ENCODE data around the gene ZEB1. TPM values are rescaled to one million over a fixed set of nuclear protein-coding genes. Genes with fewer than 3 reads are reported as not detected.

Gene ZEB1
- total and polyA plus RNA-seq, 2 of the 8 experiments (the other 6 are each of a cell fraction or from before 2014, with no cell fraction given): 0.08 to 0.15 TPM

DNA sequence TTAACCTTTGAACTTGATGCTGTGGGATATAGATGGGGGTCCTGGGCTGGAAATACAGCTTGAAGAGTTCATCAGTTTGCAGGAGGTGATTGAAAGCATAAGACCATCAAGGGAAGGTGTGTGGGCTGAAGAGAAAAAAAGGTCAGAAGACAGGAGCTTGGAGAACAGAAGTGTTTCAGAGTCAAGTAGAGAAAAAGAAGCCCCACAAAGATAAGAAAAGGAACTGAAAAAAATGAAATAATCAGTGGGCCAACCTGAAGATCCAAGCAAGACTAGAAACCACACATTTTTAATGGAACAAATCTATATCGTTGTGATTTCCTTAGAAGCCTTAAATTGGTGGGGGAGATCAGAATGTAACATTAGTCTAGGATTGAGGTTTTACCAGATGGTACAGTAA lies 22.5 kb downstream of the ZEB1 start:
- peaks cover 0 to 1% (median 0%) of the 10 kb centered on the region in 4 experiments; a peak in 1 of 7 replicates for H3K27me3 ChIP-seq (replicated peaks in 1 of 4; ENCODE audit: control insufficient read depth in 3 of 4, extremely low read depth in 1 of 4, insufficient read depth in 3 of 4, low read length in 3 of 4)
- H4K5ac ChIP-seq (ENCODE audit: insufficient read length, low read depth, low read length): no peak overlapping the region
- no peak overlapping the region for H3K56ac ChIP-seq (replicated peaks; ENCODE audit: insufficient read length, low read depth, low read length)
- TF ChIP-seq HDAC2 (IDR thresholded peaks at IDR 0.05; ENCODE audit: borderline replicate concordance in 1 of 2, low read depth in 2 of 2, low read length in 2 of 2) (no peak), RAD21 (IDR thresholded peaks at IDR 0.05 in 1 of 2, conservative IDR thresholded peaks at IDR 0.05 in 1 of 2; ENCODE audit: low read depth in 2 of 2, low read length in 2 of 2) (no peak), BCL11A (IDR thresholded peaks at IDR 0.05; ENCODE audit: low read depth in 2 of 2, low read length in 2 of 2) (no peak), RNF2 (IDR thresholded peaks at IDR 0.05; ENCODE audit: borderline replicate concordance, low read depth, low read length, missing control alignments, poor library complexity, severe bottlenecking) (no peak), KDM4A (IDR thresholded peaks at IDR 0.05; ENCODE audit: low read depth, low read length, severe bottlenecking) (no peak), SP4 (IDR thresholded peaks at IDR 0.05; ENCODE audit: low read length) (no peak), NRF1 (IDR thresholded peaks at IDR 0.05; ENCODE audit: low read depth, low read length) (no peak), CTBP2 (IDR thresholded peaks at IDR 0.05; ENCODE audit: borderline replicate concordance, insufficient read depth, insufficient read length, low read length) (no peak), KDM1A (IDR thresholded peaks at IDR 0.05; ENCODE audit: borderline replicate concordance, low read length) (no peak), YY1 (IDR thresholded peaks at IDR 0.05; ENCODE audit: low read depth, low read length) (no peak), EP300 (IDR thresholded peaks at IDR 0.05; ENCODE audit: borderline replicate concordance in 1 of 2, low read depth in 2 of 2, low read length in 2 of 2) (no peak), CBX5 (IDR thresholded peaks at IDR 0.05; ENCODE audit: low read depth, low read length) (no peak), BACH1 (IDR thresholded peaks at IDR 0.05; ENCODE audit: low read length) (no peak)
- no peaks in the 10 kb centered on the region for H3K9me3 ChIP-seq (ENCODE audit: insufficient read depth in 2 of 2, low read depth in 1 of 2, low read length in 1 of 2)
- no peak overlapping the region for H3K18ac ChIP-seq (ENCODE audit: extremely low read depth, low read length)
- H3K14ac ChIP-seq (ENCODE audit: insufficient read length): no peak overlapping the region
- H2BK15ac ChIP-seq (ENCODE audit: low read length): no peak overlapping the region
- H3K79me1 ChIP-seq (ENCODE audit: low read depth, low read length): no peaks in the 10 kb centered on the region
- H3K79me2 ChIP-seq (ENCODE audit: control insufficient read depth in 1 of 2, insufficient read depth in 2 of 2, low read length in 2 of 2): no peaks in the 10 kb centered on the region
- DNase-seq (ENCODE audit: low read depth in 1 of 2, low spot score in 2 of 2) (no peak), FAIRE-seq (no peak)
- no peak overlapping the region for H3K9ac ChIP-seq (replicated peaks in 1 of 4; ENCODE audit: extremely low read depth in 1 of 4, low read depth in 3 of 4, low read length in 3 of 4)
- H3K23me2 ChIP-seq (ENCODE audit: low read depth, low read length): no peaks in the 10 kb centered on the region
- no peak overlapping the region for H2AK5ac ChIP-seq (ENCODE audit: low read depth, low read length)
- H4K8ac ChIP-seq (ENCODE audit: extremely low read depth, insufficient read depth, low read length): no peak overlapping the region
- no peak overlapping the region for H3K23ac ChIP-seq (ENCODE audit: insufficient read length)
- ChIA-PET POLR2A (ENCODE audit: partially characterized antibody) (no interaction called here), CTCF (ENCODE audit: partially characterized antibody) (no interaction called here)
- no peak overlapping the region for H2BK5ac ChIP-seq (ENCODE audit: low read depth, low read length)
- no peaks in the 10 kb centered on the region for H3K36me3 ChIP-seq (ENCODE audit: control insufficient read depth in 2 of 4, insufficient read depth in 4 of 4, low read length in 3 of 4)
- no peaks in the 10 kb centered on the region for H4K20me1 ChIP-seq (replicated peaks in 1 of 2; ENCODE audit: control insufficient read depth in 1 of 2, insufficient read depth in 2 of 2, low read length in 2 of 2)
- H3K4me1 ChIP-seq (replicated peaks in 1 of 4; ENCODE audit: control insufficient read depth in 3 of 4, insufficient read depth in 4 of 4, low read length in 3 of 4): no peaks in the 10 kb centered on the region
- H4K91ac ChIP-seq (replicated peaks; ENCODE audit: insufficient read length, low read length): no peak overlapping the region
- WGBS, 2 experiments (ENCODE audit: extremely low coverage in 1 of 2, insufficient coverage in 1 of 2, insufficient read length in 1 of 2, insufficient replicate concordance in 2 of 2, low coverage in 1 of 2, low lambda C conversion rate in 2 of 2, missing lambda C conversion rate in 1 of 2): 80% methylated on average over 1 of the region's 1 CpG; no CpG with 5 or more reads in 1 of the 2 experiments
- no peak overlapping the region for H2BK12ac ChIP-seq (ENCODE audit: low read depth, low read length)
- no peak overlapping the region for H3K27ac ChIP-seq (ENCODE audit: low read depth, low read length)
- no peak overlapping the region for H3K4me3 ChIP-seq (ENCODE audit: extremely low read depth in 1 of 4, insufficient read depth in 2 of 4, low read depth in 3 of 4, low read length in 4 of 4)
- no peak overlapping the region for H2BK20ac ChIP-seq (ENCODE audit: low read length)
- no peak overlapping the region for H3K4me2 ChIP-seq (ENCODE audit: insufficient read depth in 1 of 2, low read depth in 2 of 2, low read length in 2 of 2)
- no peak overlapping the region for H2BK120ac ChIP-seq (replicated peaks; ENCODE audit: low read depth, low read length)
- H2AFZ ChIP-seq (ENCODE audit: low read length): no peak overlapping the region
- H3K4ac ChIP-seq (replicated peaks; ENCODE audit: insufficient read length, low read depth, low read length): no peak overlapping the region
